Measurements from ENCODE around the gene ESR2.
A peak's percentile ranks its signal among the peaks of the same experiment; 100 is the strongest.
"Not testable (repeated sequence)": the region's sequence is repeated elsewhere in the genome, so short reads cannot be mapped to it uniquely, and the experiment has no call there.

The ESR2 gene

DNA sequence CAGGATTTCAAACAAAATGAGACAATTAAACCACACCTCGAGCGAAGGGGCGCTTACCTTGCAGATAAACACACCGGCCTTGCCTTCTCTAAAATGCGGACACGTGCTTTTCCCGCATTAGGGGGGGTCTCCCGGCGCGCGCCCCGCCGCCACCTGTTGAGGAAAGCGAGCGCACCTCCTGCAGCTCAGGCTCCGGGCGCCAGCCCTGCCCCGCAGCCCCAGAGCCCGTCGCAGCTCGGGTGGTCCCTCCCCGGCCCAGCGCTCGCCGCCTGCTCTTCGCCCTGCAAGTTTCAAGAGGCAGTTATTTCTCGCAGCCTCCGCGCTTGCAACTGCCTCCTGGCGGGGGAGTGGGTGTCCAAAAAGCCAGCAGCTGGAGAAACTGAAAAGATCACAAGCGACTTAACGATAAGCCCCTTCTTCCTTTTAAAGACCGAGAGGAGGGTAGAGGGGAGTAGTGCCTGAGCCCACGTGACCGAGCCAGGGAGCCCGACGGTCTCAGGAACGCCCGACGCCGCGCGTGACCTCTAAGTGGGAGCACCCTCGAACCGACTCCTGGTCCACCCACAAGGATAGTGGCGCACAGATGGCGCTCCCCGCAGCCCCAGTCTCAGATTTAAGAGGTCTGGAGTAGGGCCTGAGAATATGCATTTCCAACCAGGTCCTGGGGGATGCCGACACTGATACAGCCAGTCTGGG is at the start of gene ESR2:
TSS of gene ESR2 (minus strand) at position 396 of the 696 bp plus-strand sequence. CDS start 11,386 bp downstream, outside the sequence.
- DNase-seq (peak; percentile 39), ATAC-seq (no peak)

DNA sequence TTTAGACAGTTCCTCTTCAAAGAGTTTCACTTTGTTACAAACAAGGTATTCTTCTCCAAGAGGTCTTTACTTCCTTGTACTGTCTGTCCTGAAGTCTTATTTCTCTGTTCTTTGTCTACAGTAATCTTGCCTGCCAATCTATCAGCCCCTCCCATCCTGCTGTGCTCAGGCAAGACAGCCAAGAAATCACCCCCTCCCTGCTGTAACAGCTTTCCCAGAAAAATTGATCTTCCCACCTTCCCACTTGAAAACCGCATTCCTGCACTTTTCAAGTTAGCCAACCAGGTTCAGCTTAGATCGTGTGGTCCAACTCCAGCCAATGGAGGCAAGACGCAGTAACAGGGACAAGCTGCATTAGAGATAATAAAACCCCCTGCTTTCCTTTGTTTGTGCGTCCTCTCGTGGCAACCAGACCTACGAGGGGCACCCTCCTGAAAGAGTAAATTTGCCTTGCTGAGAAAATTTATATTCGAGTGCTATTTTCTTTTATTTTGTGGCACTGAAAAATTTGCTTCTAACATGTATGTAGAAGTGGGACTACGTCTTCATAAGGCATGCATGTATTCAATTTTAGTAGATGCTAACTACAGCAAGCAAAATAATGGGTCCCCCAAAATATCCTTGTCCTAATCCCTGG is 46.5 kb upstream of the ESR2 start:
- ATAC-seq = no peak
- no peak for DNase-seq

DNA sequence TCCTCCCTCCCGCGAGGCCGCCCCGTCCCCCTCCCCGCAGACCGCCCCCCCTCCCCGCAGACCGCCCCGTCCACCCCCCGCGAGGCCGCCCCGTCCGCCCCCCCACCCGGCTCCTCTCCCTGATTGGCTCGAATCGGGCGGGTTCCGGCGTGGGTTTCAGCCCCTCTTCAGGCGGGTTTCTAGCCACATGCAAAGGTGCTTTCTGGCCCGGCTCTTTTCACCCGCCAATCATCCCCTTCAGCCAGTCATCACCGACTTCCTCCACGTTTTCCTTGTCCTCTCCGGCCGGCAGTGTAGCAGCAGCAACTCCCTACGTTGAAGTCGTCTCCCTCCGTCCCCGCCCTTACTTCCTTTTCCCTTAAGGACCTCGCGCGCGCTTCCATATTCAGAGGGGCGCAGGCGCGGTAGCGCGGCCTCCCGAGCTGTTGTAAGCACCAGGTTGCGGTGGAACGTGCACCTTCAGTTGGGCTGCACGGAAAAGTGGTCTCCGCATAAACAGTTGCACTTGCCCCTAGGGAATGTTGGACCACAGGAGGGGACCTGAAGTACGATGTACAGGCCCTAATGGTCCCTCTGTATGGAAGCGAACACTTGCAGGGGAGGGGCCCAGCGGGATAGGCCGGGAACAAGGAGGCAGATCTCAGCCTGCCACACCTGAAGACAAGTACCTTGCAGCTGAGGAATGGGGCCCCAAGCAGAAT is 44.6 kb upstream of the ESR2 start:
- ATAC-seq = peak; percentile 96

DNA sequence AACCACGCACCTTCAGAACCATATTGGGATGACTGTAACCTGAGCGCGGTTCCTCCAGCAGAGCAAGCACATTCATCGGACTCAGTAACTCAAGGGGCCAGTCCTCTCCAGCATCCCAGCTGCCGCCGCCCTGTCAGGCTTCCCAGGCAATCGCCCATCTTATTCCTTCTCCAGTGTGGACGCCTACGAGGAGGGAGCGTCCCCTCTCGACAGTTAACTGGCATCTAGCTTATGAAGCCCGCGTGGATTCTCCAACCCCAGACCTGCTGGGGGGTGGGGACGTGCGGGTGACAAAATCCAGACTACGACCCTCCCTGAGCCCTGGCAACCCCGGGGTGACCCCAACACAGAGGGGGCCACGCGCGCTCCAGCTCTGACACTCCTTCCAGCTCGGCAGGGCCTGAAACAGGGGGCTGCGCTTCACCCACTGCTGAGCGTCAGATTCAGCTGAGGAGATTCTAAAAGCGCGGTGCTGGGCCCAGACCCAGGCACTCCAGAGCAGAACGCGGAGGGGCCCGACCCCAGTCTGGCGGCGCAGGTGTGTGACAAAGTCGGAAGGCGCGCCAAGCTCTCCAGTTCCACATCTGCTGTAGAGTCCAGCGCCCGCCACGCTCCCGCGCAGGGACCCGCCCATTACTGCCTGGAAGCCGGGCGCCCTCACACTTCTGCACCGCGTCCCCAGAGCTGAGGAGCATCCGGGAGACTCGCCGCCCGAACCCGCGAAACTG is 43.9 kb upstream of the ESR2 start:
- no peak for DNase-seq
- ATAC-seq = peak; percentile 76

More for the DNA sequence above, 44.6 kb upstream of the ESR2 start:
- peak; percentile 91 for DNase-seq

DNA sequence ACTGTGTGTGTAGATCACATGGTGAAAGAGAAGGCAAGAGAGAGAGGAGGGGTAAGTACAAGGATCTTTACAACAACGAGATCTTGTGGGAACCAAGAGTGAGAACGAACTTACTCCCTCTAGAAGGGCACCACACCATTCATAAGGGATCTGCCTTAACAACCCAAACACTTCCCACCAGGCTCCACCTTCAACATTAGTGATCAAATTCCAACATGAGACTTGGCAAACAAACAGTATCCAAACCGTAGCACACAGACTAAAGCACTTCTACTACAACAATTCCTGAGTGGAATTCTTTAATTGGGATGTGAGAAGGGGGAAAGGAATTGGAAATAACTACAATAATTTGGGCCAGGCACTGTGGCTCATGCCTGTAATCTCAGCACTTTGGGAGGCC is 35.0 kb upstream of the ESR2 start:
- no peak for ATAC-seq
- DNase-seq = no peak

DNA sequence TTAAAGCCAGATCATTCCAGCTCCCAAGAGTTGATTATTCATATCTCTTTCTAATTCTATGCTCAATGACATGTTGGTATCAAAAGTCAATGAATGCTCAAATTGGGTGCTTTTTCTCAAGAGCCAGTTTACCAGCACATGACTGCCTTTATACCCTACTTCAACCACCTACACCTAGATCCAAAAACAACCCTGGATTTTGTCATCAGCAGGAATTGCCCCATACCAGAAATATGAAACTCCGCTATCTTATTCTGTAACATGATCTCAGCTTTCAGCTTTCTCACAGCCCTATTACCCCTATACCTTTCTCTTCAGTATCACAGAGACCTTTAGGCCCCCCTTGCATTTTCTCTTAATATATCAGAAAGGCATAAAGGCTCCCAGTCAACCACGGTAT is 32.3 kb upstream of the ESR2 start:
- DNase-seq (no peak), ATAC-seq (no peak)

DNA sequence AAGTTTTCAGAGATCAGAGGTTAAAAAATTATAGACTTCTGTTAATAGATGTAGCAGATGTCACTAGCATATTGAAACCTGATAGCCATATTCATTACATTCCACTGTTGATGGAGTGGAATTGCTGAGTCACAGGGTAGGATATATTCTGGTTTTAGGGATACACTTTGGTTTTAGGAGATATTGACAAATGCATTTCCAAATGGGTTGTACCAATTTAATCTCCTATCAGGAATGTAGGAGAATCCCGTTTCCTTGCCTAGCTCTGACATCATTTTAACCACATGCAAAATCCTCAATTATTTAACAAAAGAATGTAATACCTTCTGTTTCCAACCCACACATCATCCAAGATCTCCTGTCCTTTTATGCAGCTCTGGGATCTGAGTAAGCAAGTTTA is 30.7 kb upstream of the ESR2 start:
- ATAC-seq (no peak), DNase-seq (no peak)

DNA sequence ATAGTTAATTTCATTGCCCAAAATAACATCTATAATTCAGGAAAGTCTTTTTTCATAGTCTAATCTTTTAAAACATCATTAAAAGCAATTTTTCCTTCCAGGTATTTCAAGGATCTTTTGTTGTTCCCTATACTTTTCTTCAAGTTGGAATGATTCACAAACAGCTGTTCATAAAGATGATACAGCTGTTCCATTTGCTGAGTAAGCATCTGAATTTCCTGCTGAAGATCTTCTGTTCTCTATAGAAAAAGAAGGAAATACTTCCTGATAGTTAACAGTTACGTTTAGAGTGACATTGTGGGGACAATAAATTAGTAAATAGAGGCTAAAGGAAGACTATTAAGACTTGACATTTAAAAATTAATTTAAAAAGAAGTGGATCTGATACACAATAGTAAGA is 30.3 kb upstream of the ESR2 start:
- ATAC-seq (no peak), DNase-seq (no peak)

DNA sequence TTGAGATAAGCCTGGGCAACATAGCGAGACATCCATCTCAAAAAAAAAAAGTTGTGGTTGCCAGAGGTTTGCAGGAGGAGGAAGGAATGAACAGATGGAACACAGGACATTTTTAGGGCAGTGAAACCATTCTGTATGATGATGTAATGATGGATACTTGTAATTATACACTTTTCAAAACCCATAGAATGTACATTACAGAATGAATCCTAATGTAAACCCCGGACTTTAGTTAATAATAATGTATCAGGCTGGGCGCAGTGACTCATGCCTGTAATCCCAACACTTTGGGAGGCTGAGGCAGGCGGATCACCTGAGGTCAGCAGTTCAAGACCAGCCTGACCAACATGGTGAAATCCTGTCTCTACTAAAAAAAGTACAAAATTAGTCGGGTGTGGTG is 26.2 kb upstream of the ESR2 start:
- not testable (repeated sequence) for DNase-seq, ATAC-seq

DNA sequence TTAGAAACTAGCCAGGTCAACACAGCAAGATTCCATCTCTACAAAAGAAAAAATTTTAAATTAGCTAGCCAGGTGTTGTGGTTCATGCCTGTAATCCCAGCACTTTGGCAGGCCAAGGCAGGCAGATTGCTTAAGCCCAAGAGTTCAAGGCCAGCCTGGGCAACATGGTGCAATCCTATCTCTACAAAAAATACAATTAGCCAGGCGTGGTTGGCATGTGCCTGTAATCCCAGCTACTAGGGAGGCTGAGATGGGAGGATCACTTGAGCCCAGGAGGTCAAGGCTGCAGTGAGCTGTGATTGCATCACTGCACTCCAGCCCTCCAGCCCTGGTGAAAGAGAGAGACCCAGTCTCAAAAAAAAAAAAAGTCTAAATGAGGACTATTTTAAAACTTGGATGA is 24.5 kb upstream of the ESR2 start:
- ATAC-seq, DNase-seq: not testable (repeated sequence)

DNA sequence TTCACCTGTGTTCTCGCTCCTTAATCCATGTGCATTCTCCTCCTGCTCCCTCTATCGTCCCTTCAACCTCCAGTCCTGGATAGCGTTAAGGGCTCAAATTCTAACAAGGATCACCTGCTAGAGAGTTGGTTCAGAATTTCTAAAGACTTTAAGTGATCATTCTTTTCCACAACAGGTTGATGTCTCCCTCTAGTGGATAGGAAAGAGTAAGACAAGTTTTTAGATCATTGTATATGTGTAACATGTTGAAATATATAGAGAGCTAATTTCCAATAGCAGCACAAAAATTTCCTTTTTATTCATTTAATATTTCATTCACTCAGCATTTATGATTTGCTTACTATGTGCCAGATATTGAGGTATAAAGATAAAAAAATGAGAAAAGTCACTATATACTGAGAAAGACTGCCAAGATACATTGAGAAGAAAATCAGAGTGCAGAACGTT is 9.3 kb upstream of the ESR2 start:
- DNase-seq (no peak), ATAC-seq (peak; percentile 19)

DNA sequence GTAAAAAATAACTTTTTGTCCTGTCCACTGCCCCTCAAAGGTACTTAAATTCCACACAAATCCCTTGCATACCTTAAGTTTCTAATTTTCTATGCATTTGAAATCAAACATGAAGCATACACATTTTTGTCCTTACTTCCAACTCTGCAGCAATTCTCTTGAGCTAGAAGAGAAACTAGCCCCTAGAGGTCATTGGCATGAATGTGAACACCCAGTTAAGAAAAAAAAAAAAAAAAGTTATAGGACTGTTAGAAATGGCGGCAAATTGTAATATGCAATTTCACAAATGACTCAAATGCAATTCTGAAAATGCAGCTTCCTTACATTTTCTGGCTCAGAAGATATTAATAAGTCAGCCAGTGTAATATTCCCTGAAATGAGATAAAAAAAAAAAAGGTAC is 4.6 kb upstream of the ESR2 start:
- no peak for ATAC-seq
- no peak for DNase-seq

DNA sequence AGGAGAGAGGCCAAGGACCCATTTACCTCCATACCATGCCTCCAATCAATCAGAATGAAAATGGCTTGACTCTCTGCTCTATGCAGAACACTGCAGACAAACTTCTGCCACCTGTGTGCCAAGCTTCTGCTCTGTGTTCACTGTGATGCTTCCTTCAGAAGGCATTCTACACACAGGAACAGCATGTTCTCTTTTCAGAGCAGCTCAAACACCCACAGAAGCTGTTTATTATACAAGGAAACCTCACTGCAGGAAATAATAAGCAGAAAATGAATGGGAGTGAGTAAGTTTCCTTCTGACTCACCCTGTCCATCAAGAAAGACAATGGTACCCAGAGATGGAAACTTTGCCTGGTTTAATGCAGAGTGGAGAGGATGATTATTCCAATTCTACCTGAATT is 2.4 kb upstream of the ESR2 start:
- peak; percentile 50 for ATAC-seq
- no peak for DNase-seq

DNA sequence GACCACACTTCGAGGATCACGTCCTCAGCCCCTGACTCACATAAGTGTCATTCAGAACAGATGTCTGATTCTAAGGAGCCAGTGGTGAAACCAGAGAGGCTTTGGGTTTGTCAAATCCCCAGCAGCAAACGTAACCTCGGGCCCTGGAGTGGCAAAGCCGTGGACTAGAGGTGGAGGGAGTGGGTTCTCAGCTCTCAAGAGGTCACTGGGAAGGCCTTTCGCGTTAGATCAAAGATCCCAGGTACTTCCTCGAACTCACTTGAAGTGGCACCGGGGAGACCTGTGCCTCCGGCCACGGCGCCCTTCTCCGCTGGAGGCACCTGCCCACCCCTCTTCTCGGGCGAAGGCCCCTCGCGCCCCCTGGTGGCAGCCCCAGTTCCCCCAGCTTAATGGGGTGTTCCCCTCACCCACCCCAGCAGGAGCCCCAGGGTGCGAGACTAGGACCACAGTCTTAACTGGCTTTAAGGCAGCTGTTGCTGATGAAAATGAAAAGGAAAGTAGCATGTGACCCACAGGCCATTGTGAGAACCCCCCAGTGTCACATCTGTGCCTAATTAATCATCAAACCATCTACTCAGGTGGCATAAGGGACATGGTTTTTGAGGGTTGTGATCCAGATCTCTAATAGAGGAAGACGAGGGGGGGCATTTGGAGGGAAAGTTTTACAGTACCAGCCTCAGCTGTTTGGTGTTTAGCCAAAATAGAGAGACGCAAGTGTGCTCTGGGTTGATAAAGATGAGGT is 672 bp upstream of the ESR2 start:
- ATAC-seq (peak; percentile 82), DNase-seq (peak; percentile 95)

DNA sequence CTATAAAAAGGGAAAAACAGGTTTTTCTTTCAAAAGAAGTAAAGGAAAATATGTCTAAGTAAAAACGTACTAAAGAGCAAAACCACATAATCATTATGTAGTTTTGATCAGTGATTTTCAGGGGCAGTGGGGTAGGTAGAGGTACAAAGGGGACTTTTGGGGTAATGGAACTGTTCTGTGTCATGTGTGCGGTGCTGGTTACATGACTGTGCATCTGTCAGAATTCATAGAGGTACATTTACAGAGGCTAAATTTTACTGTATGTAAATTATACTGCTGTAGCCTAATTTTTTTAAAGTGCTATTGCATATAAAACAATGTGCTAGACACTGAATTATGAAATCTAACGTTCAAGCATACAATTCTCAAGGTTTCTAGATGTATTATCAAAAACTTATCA is 2.0 kb downstream of the ESR2 start:
- DNase-seq (no peak), ATAC-seq (peak; percentile 65)

DNA sequence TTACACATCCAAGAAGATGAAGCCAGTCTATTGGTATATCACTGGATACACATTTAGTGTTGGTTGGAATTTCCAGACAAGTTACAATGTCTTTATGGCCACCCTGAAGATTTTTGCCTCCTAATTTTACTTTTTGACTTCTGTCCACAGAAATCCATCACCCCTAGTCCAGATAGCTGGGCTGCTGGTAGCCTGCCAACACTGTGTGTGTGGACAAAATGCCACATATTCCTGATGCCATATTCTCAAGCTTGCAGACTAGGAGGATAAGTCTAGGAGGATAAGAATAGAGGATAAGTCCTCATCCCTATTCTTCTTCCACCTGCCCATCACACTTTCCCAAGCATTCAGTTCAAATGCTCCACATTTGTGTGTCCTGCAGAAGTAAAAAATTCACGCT is 4.6 kb downstream of the ESR2 start:
- no peak for ATAC-seq

DNA sequence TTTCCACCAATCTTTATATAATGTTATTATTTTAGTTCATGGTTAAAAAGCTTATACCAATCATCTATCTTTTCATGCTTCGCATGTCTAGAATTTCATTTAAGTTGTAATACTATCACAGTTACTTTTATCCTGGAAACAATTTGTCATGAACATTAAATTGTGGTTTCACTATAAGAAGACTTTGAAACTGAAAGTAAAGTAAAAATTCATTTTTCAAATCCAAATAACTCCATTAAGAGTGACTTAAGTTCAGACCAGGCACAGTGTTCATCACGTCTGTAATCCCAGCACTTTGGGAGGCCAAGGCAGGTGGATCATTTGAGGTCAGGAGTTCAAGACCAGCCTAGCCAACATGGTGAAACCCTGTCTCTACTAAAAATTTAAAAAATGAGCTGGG is 12.4 kb downstream of the ESR2 start:
- DNase-seq = no peak
- ATAC-seq = peak; percentile 16

More for the DNA sequence above, 4.6 kb downstream of the ESR2 start:
- no peak for DNase-seq

DNA sequence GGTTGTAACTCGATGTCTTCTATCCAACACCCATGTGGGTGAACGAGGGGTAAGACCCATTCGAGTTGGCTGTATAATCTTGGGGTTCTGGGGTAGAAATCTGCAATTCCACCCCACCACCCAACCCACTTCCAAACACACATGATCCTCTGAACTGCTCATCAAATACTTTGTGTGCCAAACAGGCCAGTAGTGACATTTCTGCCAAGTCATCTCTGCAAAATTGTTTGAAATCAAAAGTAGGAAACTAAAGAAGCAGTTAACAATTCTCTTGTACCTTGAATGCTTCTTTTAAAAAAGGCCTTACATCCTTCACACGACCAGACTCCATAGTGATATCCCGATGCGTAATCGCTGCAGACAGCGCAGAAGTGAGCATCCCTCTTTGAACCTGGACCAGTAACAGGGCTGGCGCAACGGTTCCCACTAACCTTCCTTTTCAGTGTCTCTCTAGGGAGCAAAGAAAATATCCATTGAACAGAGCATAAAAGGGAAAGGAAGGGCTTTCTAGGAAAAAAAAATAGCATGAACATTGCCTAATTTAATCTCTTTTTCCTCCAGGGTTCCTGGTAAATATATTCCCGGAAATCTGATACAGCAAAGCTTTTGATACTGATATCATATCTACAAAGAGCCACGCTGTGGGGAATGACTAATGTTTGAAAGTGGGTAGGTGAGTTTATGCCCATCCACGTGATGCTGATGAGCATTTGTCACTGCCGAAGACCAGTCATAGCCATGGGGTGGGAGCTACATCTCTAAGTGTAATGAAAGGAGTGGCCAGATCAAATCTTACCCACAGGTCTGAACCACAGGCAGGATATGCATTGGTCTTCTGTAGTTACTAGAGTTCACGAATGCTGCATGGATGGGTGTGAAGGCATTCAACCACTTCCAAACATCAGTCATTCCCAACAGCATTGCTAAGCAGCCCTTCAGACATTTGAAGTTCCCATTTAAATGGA is 14.2 kb downstream of the ESR2 start:
- ATAC-seq (peak; percentile 97), DNase-seq (peak; percentile 39)

DNA sequence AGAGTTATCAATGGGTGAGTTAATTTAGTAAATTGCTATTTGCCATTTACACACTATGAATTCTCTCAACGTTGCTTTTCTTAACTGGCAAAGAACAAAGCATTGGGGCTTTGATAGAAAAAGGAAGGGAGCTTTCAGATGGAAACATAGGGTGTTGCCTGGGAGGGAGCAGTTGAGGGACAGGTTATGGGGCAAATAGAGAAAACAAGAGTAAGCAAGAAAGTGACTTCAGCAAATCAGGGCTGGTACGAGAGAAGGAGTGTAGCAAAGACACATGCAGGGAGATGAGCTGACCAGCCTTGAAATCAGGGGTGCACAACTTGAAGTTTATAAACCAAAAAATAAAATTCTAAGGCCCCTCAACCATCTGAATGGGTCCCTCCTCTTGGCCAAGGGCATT is 15.7 kb downstream of the ESR2 start:
- DNase-seq (no peak), ATAC-seq (no peak)

DNA sequence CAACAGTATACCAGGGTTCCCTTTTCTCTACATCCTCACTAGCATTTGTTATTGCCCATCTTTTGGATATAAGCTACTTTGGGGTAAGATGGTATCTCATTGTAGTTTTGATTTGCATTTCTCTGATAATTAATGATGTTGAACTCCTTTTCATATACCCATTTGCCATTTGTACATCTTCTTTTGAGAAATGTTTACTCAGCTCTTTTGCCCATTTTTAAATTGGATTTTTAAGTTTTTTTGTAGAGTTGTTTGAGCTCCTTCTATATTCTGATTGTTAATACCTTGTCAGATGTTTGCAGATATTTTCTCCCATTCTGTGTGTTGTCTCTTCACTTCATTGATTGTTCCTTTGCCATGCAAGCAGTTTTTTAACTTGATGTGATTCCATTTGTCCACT is 22.2 kb downstream of the ESR2 start:
- DNase-seq = no peak
- ATAC-seq = no peak

DNA sequence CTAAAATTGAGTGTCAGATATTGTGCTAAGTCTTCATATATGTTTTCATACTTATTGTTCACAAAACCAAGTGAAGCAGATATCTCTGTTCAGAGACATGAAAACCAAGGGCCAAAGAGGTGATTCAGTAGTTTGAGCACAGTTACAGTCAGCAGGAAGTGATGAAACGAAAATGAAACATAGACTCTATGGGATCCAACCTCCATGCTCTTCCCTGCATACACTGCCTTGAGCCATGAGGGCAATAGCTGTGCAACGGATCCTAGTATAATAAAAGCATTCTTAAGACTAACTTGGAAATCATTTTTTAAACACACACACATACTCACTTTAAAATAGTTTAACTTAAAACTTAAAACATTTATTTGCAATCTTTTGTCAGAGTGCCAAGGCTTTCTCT is 27.9 kb downstream of the ESR2 start:
- peak; percentile 77 for ATAC-seq

More for the DNA sequence above, 27.9 kb downstream of the ESR2 start:
- no peak for DNase-seq

Data from stimulated activated naive CD8-positive, alpha-beta T cell treated with anti-CD3 and anti-CD28 coated beads, Interleukin-15, Interleukin-2, amounts not matched to agents 100 U/mL and 50 U/mL, for 24 hours (primary cell).